ENCODE measurements around the gene IL27RA. TPM values are rescaled to one million over a fixed set of nuclear protein-coding genes. Genes with fewer than 3 reads are reported as not detected.
"Not testable (repeated sequence)": the region's sequence is repeated elsewhere in the genome, so short reads cannot be mapped to it uniquely, and the experiment has no call there.

The IL27RA gene
- total RNA-seq, 1 experiment from 2014 or later = 7.8 TPM

DNA sequence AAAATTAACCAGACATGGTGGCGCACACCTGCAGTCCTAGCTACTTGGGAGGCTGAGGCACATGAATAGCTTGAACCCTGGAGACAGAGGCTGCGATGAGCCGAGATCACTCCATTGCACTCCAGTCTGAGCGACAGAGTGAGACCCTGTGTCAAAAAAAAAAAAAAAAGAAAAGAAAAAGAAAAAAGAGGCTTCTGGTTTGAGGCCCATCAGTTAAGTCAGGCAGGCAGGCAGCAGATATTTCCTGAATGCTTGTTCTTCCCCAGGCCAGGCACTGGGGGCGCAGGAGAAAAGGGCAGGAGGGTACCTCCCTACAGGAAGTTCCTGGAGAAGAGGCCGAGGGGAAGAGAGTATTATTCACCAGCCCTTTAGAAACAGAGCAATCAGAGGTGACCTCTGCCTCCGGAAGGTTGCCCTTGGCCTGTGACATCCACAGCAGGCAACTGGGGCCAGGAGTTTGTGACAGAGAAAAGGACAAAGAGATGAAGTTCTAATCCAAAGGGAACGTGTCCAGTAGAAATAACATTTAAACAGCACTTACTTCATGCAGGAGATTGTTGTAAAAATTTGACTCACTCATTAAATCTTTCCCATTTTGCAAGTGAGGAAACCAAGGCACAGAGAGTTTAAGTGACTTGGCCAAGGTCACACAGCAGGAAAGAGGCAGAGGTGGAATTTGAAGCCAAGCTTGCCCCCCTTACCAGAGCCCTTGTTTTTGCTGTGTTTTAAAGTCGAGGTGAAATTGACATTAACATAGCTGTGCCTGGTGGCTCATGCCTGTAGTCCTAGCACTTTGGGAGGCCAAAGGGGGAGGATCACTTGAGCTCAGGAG lies 7.9 kb upstream of the IL27RA start:
- H3F3A ChIP-seq (ENCODE audit: insufficient read depth, low read depth) = peaks cover 54% of the 10 kb centered on the region
- DNase-seq = peak; percentile 56 to 68
- H3K27me3 ChIP-seq (ENCODE audit: insufficient read depth, low read depth) = no peaks in the 10 kb centered on the region
- H3K4me1 ChIP-seq (replicated peaks; ENCODE audit: insufficient read depth) = peaks cover 31% of the 10 kb centered on the region
- no peak overlapping the region for H3K4me3 ChIP-seq
- H2AFZ ChIP-seq = no peak overlapping the region
- H3K4me2 ChIP-seq = no peak overlapping the region
- no peak for TF ChIP-seq EZH2 (IDR thresholded peaks at IDR 0.05; ENCODE audit: low read depth)
- TF ChIP-seq, protein P1, sequence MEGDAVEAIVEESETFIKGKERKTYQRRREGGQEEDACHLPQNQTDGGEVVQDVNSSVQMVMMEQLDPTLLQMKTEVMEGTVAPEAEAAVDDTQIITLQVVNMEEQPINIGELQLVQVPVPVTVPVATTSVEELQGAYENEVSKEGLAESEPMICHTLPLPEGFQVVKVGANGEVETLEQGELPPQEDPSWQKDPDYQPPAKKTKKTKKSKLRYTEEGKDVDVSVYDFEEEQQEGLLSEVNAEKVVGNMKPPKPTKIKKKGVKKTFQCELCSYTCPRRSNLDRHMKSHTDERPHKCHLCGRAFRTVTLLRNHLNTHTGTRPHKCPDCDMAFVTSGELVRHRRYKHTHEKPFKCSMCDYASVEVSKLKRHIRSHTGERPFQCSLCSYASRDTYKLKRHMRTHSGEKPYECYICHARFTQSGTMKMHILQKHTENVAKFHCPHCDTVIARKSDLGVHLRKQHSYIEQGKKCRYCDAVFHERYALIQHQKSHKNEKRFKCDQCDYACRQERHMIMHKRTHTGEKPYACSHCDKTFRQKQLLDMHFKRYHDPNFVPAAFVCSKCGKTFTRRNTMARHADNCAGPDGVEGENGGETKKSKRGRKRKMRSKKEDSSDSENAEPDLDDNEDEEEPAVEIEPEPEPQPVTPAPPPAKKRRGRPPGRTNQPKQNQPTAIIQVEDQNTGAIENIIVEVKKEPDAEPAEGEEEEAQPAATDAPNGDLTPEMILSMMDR (conservative IDR thresholded peaks at IDR 0.05) = peak; percentile 76
- no peaks in the 10 kb centered on the region for H3K79me2 ChIP-seq (ENCODE audit: low read depth)
- ChIA-PET CTCF (interaction anchor here (1.2 kb wide), 1 partner anchor 12 kb away, joined by 4 read pairs; no protein-coding TSS in a partner anchor), POLR2A (ENCODE audit: unreplicated experiment) (interaction anchor here (0.6 kb wide), 1 partner anchor 400 kb away, joined by 10 read pairs; no protein-coding TSS in a partner anchor)
- H3K9me3 ChIP-seq (ENCODE audit: insufficient read depth, low read depth) = no peaks in the 10 kb centered on the region
- intact Hi-C loops (cut with micrococcal nuclease; ENCODE audit: unreplicated experiment) = no loop called here
- peak overlapping the region; percentile 93 for H3K27ac ChIP-seq
- no peaks in the 10 kb centered on the region for H4K20me1 ChIP-seq (ENCODE audit: insufficient read depth)
- no TSS peak for BruUV-seq (replicated peaks)
- no peaks in the 10 kb centered on the region for H3K36me3 ChIP-seq (ENCODE audit: low read depth)
- H3K9me2 ChIP-seq (ENCODE audit: insufficient read depth) = no peaks in the 10 kb centered on the region

DNA sequence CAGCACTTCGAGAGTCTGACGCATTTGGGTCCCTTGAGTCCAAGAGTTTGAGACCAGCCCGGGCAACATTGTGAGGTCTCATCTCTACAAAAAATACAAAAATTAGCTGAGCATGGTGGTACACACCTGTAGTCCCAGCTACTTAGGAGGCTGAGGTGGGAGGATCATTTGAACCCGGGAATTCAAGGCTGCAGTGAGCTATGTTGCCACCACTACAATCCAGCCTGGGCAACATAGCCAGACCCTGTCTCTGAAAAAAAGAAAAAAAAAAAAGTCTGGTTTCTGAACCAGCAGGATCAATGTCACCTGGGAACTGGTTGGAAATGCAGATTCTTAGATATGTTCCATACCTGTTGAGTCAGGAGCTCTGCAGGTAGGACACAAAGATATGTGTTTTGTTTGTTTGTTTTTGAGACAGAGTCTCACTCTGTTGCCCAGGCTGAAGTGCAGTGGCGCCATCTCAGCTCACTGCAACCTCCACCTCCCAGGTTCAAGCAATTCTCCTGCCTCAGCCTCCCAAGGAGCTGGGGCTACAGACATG lies 4.8 kb upstream of the IL27RA start:
- H3K4me3 ChIP-seq; H2AFZ ChIP-seq; H3K79me2 ChIP-seq (ENCODE audit: low read depth); H3K9me2 ChIP-seq (ENCODE audit: insufficient read depth); DNase-seq; H4K20me1 ChIP-seq (ENCODE audit: insufficient read depth); H3K9me3 ChIP-seq (ENCODE audit: insufficient read depth, low read depth); BruUV-seq (replicated peaks); intact Hi-C loops (cut with micrococcal nuclease; ENCODE audit: unreplicated experiment); CTCF ChIA-PET; H3K36me3 ChIP-seq (ENCODE audit: low read depth); H3K27me3 ChIP-seq (ENCODE audit: insufficient read depth, low read depth); POLR2A ChIA-PET (ENCODE audit: unreplicated experiment): not testable (repeated sequence)
- Histone ChIP-seq H3K4me1 (replicated peaks; ENCODE audit: insufficient read depth) (peaks cover 26% of the 10 kb centered on the region), H3K4me2 (peak overlapping the region; percentile 46; the same call in 1 of the 2 replicates), H3K27ac (peak overlapping the region; percentile 93), H3F3A (ENCODE audit: insufficient read depth, low read depth) (peaks cover 58% of the 10 kb centered on the region)

DNA sequence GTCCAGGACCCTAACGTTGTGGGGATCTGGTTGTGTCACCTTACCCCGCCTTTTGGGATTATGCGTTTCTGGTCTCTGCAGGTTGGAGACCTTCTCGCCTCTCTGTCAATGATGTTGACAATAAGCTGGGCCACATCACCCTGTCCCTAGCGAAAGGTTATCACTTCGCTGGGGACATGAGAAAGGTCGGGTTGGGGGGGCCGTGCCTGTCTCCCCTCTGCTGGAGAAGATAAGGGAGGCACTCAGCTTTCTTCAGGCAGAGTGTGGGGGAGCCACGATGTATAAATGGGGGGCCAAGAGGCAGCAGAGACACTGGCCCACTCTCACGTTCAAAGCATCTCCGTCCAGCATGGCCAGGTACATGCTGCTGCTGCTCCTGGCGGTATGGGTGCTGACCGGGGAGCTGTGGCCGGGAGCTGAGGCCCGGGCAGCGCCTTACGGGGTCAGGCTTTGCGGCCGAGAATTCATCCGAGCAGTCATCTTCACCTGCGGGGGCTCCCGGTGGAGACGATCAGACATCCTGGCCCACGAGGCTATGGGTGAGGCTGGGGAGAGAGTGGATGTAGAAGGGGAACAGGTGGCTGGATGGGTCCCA lies 3.6 kb upstream of the IL27RA start, which contains the start of gene RLN3:
Gene RLN3, plus strand, starts transcription at position 293 of the 595 bp plus-strand sequence. Its CDS starts 57 bp downstream, at position 350.
- Histone ChIP-seq H3K9me2 (ENCODE audit: insufficient read depth) (no peaks in the 10 kb centered on the region), H3F3A (ENCODE audit: insufficient read depth, low read depth) (peaks cover 45% of the 10 kb centered on the region), H3K36me3 (ENCODE audit: low read depth) (no peaks in the 10 kb centered on the region), H3K4me3 (no peak within 1 kb of the TSS), H3K4me2 (no peak within 1 kb of the TSS), H3K27me3 (ENCODE audit: insufficient read depth, low read depth) (no peaks in the 10 kb centered on the region), H2AFZ (no peak within 1 kb of the TSS), H3K79me2 (ENCODE audit: low read depth) (no peaks in the 10 kb centered on the region), H4K20me1 (ENCODE audit: insufficient read depth) (no peaks in the 10 kb centered on the region), H3K9me3 (ENCODE audit: insufficient read depth, low read depth) (no peaks in the 10 kb centered on the region), H3K27ac (no peak within 1 kb of the TSS), H3K4me1 (replicated peaks; ENCODE audit: insufficient read depth) (peaks cover 24% of the 10 kb centered on the region)
- POLR2A ChIA-PET (ENCODE audit: unreplicated experiment) = no interaction called here
- BruUV-seq (replicated peaks) = no TSS peak
- CTCF ChIA-PET = no interaction called here
- intact Hi-C loops (cut with micrococcal nuclease; ENCODE audit: unreplicated experiment) = no loop called here
- TF ChIP-seq, protein P1 (conservative IDR thresholded peaks at IDR 0.05) = no peak
- TF ChIP-seq EZH2 (IDR thresholded peaks at IDR 0.05; ENCODE audit: low read depth) = no peak
- DNase-seq = no peak
